Measurements from ENCODE around the gene TLCD3B. TPM values are rescaled to one million over a fixed set of nuclear protein-coding genes. Genes with fewer than 3 reads are reported as not detected.
A peak's percentile ranks its signal among the peaks of the same experiment; 100 is the strongest.

TLCD3B gene
- total RNA-seq, 3 donors from 2014 or later, result 0.29 TPM; not detected in 2

GRCh38 chr16:29996766-29997250 lies 34.3 kb downstream of the TLCD3B start:
- intact Hi-C loops (cut with DNase I; ENCODE audit: low total_unique reads), result no loop called here
- Histone ChIP-seq H3K4me3 (peak overlapping the region; percentile 70 to 85 (median 84)), H3K27me3 (no peaks in the 10 kb centered on the region), H3K36me3 (no peaks in the 10 kb centered on the region), H3K9me3 (no peaks in the 10 kb centered on the region), H3K27ac (peak overlapping the region; percentile 96), H3K4me1 (peaks cover 4 to 10% of the 10 kb centered on the region in 2 donors)
- no peak for DNase-seq (ENCODE audit: low spot score in 2 of 2)
- TF ChIP-seq POLR2A (IDR thresholded peaks at IDR 0.05), result no peak
- TF ChIP-seq CTCF (IDR thresholded peaks at IDR 0.05), result no peak
- no peak for TF ChIP-seq POLR2AphosphoS5 (IDR thresholded peaks at IDR 0.05)

GRCh38 chr16:29995911-29996765 lies 34.9 kb downstream of the TLCD3B start, which contains the start of gene INO80E:
Gene INO80E (plus strand): TSS chr16:29996241. CDS start chr16:29996311, 70 bp downstream.
- Histone ChIP-seq H3K27me3 (no peaks in the 10 kb centered on the region), H3K4me3 (peak within 1 kb of the TSS; percentile 70 to 85 (median 84)), H3K27ac (peak within 1 kb of the TSS; percentile 96), H3K4me1 (peaks cover 4 to 10% of the 10 kb centered on the region in 2 donors), H3K36me3 (no peaks in the 10 kb centered on the region), H3K9me3 (no peaks in the 10 kb centered on the region)
- TF ChIP-seq CTCF (IDR thresholded peaks at IDR 0.05) (peak in 1 of 3 donors; percentile 9), POLR2AphosphoS5 (IDR thresholded peaks at IDR 0.05) (peak; percentile 81 to 91 (median 85)), POLR2A (IDR thresholded peaks at IDR 0.05) (no peak)
- intact Hi-C loops (cut with DNase I; ENCODE audit: low total_unique reads), result no loop called here
- DNase-seq (ENCODE audit: low spot score in 2 of 2), result peak; percentile 98

DNA sequence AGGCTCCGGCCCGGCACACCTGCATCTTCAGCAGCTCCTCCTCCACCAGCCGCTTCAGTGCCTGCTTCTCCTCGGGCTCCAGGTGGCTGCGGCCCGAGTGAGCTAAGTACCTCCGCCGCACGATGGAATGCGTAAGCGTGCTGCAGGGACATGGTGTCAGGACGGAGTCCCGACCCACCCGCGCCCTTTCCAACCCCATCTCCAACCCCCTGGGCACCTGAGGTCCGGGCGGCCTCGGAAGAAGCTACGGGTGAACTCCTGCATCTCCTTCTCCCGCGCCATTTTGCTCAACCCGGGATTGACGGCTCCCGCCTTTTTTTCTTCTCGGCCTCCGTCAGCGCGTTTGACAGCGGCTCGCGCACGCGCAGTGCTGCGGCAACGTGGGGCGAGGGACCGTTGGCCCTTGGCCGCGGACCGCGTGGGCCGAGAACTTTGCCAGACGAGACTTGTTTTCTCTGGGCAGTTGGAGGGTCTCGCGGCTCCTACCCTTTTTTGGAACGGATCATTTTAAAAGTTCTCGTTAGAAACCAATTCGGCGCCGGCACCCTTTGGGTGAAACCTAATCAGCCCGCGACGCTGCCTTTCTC lies 35.7 kb downstream of the TLCD3B start, which contains the start of gene HIRIP3:
Gene HIRIP3, minus strand, starts transcription at position 294 of the 587 bp plus-strand sequence. Its CDS starts 12 bp downstream, at position 282.
- Histone ChIP-seq H3K4me3 (peak within 1 kb of the TSS; percentile 70 to 85 (median 84)), H3K9me3 (no peaks in the 10 kb centered on the region), H3K27me3 (no peaks in the 10 kb centered on the region), H3K36me3 (no peaks in the 10 kb centered on the region), H3K4me1 (peaks cover 4 to 10% of the 10 kb centered on the region in 2 donors), H3K27ac (peak within 1 kb of the TSS; percentile 96)
- no peak for TF ChIP-seq POLR2A (IDR thresholded peaks at IDR 0.05)
- TF ChIP-seq POLR2AphosphoS5 (IDR thresholded peaks at IDR 0.05), result peak in 2 of 3 donors; percentile 17 to 89
- DNase-seq (ENCODE audit: low spot score in 2 of 2), result peak; percentile 81 to 85
- intact Hi-C loops (cut with DNase I; ENCODE audit: low total_unique reads), result no loop called here

- peak in 1 of 2 donors; percentile 56 for DNase-seq (ENCODE audit: low spot score in 2 of 2)
- Histone ChIP-seq H3K4me1 (peaks cover 4 to 10% of the 10 kb centered on the region in 2 donors), H3K27ac (peak overlapping the region; percentile 96), H3K27me3 (no peaks in the 10 kb centered on the region), H3K9me3 (no peaks in the 10 kb centered on the region), H3K36me3 (peaks cover 5% of the 10 kb centered on the region), H3K4me3 (peak overlapping the region; percentile 70 to 85 (median 84))
- intact Hi-C loops (cut with DNase I; ENCODE audit: low total_unique reads), result no loop called here
- no peak for TF ChIP-seq POLR2A (IDR thresholded peaks at IDR 0.05)
- TF ChIP-seq POLR2AphosphoS5 (IDR thresholded peaks at IDR 0.05), result no peak
- TF ChIP-seq CTCF (IDR thresholded peaks at IDR 0.05), result no peak
Measured at GRCh38 chr16:29994600-29995323, 36.3 kb downstream of the TLCD3B start.
